Measurements from ENCODE around the gene VAMP3.

VAMP3 gene

DNA sequence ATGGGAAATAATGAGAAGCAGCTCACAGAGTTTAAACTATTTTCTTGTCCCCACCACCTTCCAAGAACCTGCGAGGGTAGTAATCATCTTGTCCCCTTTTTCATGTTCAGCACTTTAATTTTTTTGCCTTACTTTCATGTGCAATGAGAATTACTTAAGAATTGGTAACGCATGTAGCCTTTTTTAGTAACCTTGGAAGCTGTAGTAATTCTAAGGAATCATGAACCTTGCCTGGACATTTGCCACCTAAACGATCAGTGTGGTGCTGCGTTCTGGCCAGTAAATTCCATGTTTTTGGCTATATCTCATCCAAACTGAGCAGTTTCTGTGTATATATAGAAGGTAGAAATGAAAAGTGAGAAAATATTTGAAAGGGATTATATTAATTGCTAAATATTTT is 3.9 kb upstream of the VAMP3 start:
- Histone ChIP-seq H3K27me3 (ENCODE audit: control insufficient read depth, low read length) (peaks cover 4% of the 10 kb centered on the region; the same call in 1 of the 2 replicates), H3K4me2 (ENCODE audit: low read length) (no peak overlapping the region), H3K9me3 (ENCODE audit: control insufficient read depth, insufficient read depth, low read length) (no peaks in the 10 kb centered on the region), H3K9me2 (replicated peaks; ENCODE audit: control insufficient read depth, low read length) (no peaks in the 10 kb centered on the region), H3K4me1 (ENCODE audit: control insufficient read depth, low read length) (peaks cover 11% of the 10 kb centered on the region), H3K36me3 (ENCODE audit: control insufficient read depth, low read length) (no peaks in the 10 kb centered on the region), H3K4me3 (ENCODE audit: low read length) (no peak overlapping the region), H4K20me1 (ENCODE audit: control insufficient read depth, insufficient read depth, low read depth, low read length) (no peaks in the 10 kb centered on the region), H3F3A (ENCODE audit: control insufficient read depth, insufficient read depth) (peaks cover 4% of the 10 kb centered on the region; the same call in 1 of the 2 replicates), H3K27ac (ENCODE audit: low read depth, low read length) (no peak overlapping the region), H3K79me2 (ENCODE audit: control insufficient read depth, low read length) (peaks cover 9% of the 10 kb centered on the region)
- no peak for TF ChIP-seq EZH2phosphoT487 (IDR thresholded peaks at IDR 0.05; ENCODE audit: borderline replicate concordance, low read length)
- TF ChIP-seq, protein P1, sequence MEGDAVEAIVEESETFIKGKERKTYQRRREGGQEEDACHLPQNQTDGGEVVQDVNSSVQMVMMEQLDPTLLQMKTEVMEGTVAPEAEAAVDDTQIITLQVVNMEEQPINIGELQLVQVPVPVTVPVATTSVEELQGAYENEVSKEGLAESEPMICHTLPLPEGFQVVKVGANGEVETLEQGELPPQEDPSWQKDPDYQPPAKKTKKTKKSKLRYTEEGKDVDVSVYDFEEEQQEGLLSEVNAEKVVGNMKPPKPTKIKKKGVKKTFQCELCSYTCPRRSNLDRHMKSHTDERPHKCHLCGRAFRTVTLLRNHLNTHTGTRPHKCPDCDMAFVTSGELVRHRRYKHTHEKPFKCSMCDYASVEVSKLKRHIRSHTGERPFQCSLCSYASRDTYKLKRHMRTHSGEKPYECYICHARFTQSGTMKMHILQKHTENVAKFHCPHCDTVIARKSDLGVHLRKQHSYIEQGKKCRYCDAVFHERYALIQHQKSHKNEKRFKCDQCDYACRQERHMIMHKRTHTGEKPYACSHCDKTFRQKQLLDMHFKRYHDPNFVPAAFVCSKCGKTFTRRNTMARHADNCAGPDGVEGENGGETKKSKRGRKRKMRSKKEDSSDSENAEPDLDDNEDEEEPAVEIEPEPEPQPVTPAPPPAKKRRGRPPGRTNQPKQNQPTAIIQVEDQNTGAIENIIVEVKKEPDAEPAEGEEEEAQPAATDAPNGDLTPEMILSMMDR (IDR thresholded peaks at IDR 0.05; ENCODE audit: low read depth, low read length, poor library complexity, severe bottlenecking), result no peak

DNA sequence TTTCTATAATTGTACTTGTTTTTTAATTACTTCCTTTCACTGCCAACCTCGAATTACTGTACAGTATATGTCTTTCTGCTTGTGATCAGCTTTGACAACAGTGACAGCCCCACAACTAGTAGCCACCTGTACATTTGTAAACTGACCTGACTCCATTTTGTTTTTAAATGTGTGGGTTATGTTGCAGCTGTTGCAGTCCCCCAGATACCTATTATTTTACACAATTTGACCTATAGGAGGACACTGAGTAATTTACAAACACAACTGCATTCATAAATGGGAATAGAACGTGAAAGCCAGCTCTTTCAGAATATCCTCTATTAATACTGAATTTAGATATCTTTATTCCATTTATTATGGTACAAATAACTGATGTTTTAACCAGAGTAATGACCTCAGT is 2.5 kb upstream of the VAMP3 start:
- H3K4me3 ChIP-seq (ENCODE audit: low read length), result no peak overlapping the region
- peaks cover 4% of the 10 kb centered on the region; the same call in 1 of the 2 replicates for H4K20me1 ChIP-seq (ENCODE audit: control insufficient read depth, insufficient read depth, low read depth, low read length)
- no peak for TF ChIP-seq EZH2phosphoT487 (IDR thresholded peaks at IDR 0.05; ENCODE audit: borderline replicate concordance, low read length)
- TF ChIP-seq, protein P1 (IDR thresholded peaks at IDR 0.05; ENCODE audit: low read depth, low read length, poor library complexity, severe bottlenecking), result no peak
- peaks cover 20% of the 10 kb centered on the region for H3K79me2 ChIP-seq (ENCODE audit: control insufficient read depth, low read length)
- H3K27ac ChIP-seq (ENCODE audit: low read depth, low read length), result no peak overlapping the region
- H3K9me2 ChIP-seq (replicated peaks; ENCODE audit: control insufficient read depth, low read length), result no peaks in the 10 kb centered on the region
- 0 out of 2 replicates have a peak, but pooled peaks cover 2% of the 10 kb centered on the region for H3K27me3 ChIP-seq (ENCODE audit: control insufficient read depth, low read length)
- H3K9me3 ChIP-seq (ENCODE audit: control insufficient read depth, insufficient read depth, low read length), result no peaks in the 10 kb centered on the region
- no peak overlapping the region for H3K4me2 ChIP-seq (ENCODE audit: low read length)
- H3K4me1 ChIP-seq (ENCODE audit: control insufficient read depth, low read length), result peaks cover 13% of the 10 kb centered on the region
- peaks cover 6% of the 10 kb centered on the region for H3K36me3 ChIP-seq (ENCODE audit: control insufficient read depth, low read length)
- H3F3A ChIP-seq (ENCODE audit: control insufficient read depth, insufficient read depth), result peaks cover 4% of the 10 kb centered on the region; the same call in 1 of the 2 replicates

DNA sequence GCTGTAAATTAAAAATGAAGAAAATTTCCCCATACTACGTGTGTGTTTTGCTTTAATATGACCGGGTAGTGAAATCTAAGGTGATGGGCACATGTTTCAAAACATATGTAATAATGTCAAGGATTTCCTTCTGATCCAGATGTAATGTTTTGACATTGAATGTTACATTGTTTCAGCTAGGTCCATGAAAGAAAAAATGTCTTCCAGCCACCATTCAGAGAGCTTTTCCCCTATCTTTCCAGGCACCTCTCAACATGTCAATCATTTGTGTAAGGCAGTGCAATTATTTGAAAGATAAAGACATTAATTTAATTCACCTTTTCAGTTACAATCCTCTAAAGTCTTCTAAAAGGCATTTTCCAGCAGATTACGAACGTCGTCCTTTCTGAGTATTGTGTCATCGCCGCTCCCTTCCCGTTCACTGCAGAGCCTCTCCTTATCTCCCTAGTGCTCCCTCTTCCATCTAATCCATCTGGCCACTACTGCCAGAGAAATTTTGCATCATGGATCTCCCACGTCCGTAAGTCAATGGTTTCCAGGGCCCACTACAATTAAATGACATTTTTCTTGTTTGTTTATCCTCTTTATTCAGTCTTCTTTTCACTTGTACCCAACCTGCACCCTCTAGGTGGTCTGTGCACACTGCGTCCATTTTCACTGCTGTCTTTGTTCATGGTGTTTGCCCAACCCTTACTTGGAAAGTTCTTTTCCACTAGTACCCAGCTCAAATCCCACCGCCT is 1.3 kb upstream of the VAMP3 start:
- peaks cover 16% of the 10 kb centered on the region for H3K36me3 ChIP-seq (ENCODE audit: control insufficient read depth, low read length)
- peaks cover 4% of the 10 kb centered on the region; the same call in 1 of the 2 replicates for H3F3A ChIP-seq (ENCODE audit: control insufficient read depth, insufficient read depth)
- peaks cover 4% of the 10 kb centered on the region; the same call in 1 of the 2 replicates for H4K20me1 ChIP-seq (ENCODE audit: control insufficient read depth, insufficient read depth, low read depth, low read length)
- peak overlapping the region; percentile 69; the same call in 1 of the 2 replicates for H3K4me2 ChIP-seq (ENCODE audit: low read length)
- H3K27ac ChIP-seq (ENCODE audit: low read depth, low read length), result no peak overlapping the region
- H3K9me2 ChIP-seq (replicated peaks; ENCODE audit: control insufficient read depth, low read length), result no peaks in the 10 kb centered on the region
- 0 out of 2 replicates have a peak, but pooled peaks cover 2% of the 10 kb centered on the region for H3K27me3 ChIP-seq (ENCODE audit: control insufficient read depth, low read length)
- H3K4me1 ChIP-seq (ENCODE audit: control insufficient read depth, low read length), result peaks cover 13% of the 10 kb centered on the region
- H3K4me3 ChIP-seq (ENCODE audit: low read length), result no peak overlapping the region
- H3K9me3 ChIP-seq (ENCODE audit: control insufficient read depth, insufficient read depth, low read length), result no peaks in the 10 kb centered on the region
- TF ChIP-seq EZH2phosphoT487 (IDR thresholded peaks at IDR 0.05; ENCODE audit: borderline replicate concordance, low read length), result no peak
- TF ChIP-seq, protein P1 (IDR thresholded peaks at IDR 0.05; ENCODE audit: low read depth, low read length, poor library complexity, severe bottlenecking), result no peak
- peaks cover 25% of the 10 kb centered on the region for H3K79me2 ChIP-seq (ENCODE audit: control insufficient read depth, low read length)

Measured in DOHH2 (cell line).